Measurements from ENCODE around the gene JRKL. TPM values are rescaled to one million over a fixed set of nuclear protein-coding genes. Genes with fewer than 3 reads are reported as not detected.

Gene JRKL
- total and polyA plus RNA-seq, 2 of the 13 experiments (the other 11 are each of a cell fraction or from before 2014, with no cell fraction given) = 3.2 to 4.5 TPM

- no peak for TF ChIP-seq ZNF101 (CRISPR knock-in tag; IDR thresholded peaks at IDR 0.05; ENCODE audit: borderline replicate concordance, low read depth)
- no peak for TF ChIP-seq NR3C1 (CRISPR knock-in tag; IDR thresholded peaks at IDR 0.05)
- peak; percentile 92 for TF ChIP-seq RBFOX2 (IDR thresholded peaks at IDR 0.05; ENCODE audit: low read depth, low read length)
- 0 out of 2 replicates have a peak, but pooled peaks have one; percentile 31 for TF ChIP-seq ESRRA (CRISPR knock-in tag; IDR thresholded peaks at IDR 0.05; ENCODE audit: low read depth)
- no peak; the same call in 1 of the 2 replicates for TF ChIP-seq CREM (IDR thresholded peaks at IDR 0.05)
- no peak for TF ChIP-seq CREM (CRISPR knock-in tag; IDR thresholded peaks at IDR 0.05)
- no peak for TF ChIP-seq HNF4A (CRISPR knock-in tag; IDR thresholded peaks at IDR 0.05)
- no peak for TF ChIP-seq ZNF724P (CRISPR knock-in tag; IDR thresholded peaks at IDR 0.05; ENCODE audit: borderline replicate concordance)
- no peak for TF ChIP-seq TOPORS (CRISPR knock-in tag; IDR thresholded peaks at IDR 0.05)
- no peak for TF ChIP-seq IRF9 (CRISPR knock-in tag; IDR thresholded peaks at IDR 0.05; ENCODE audit: borderline replicate concordance)
- no peak for TF ChIP-seq ZNF333 (CRISPR knock-in tag; IDR thresholded peaks at IDR 0.05; ENCODE audit: borderline replicate concordance)
- no peak for TF ChIP-seq ZBTB34 (CRISPR knock-in tag; IDR thresholded peaks at IDR 0.05)
- peak; percentile 24; the same call in 1 of the 2 replicates for TF ChIP-seq GLI4 (CRISPR knock-in tag; IDR thresholded peaks at IDR 0.05; ENCODE audit: borderline replicate concordance)
- TF ChIP-seq ZNF18 (CRISPR knock-in tag; IDR thresholded peaks at IDR 0.05; ENCODE audit: insufficient replicate concordance) = peak; percentile 61
- peak; percentile 52; the same call in 1 of the 2 replicates for TF ChIP-seq TAF1 (CRISPR knock-in tag; IDR thresholded peaks at IDR 0.05)
- no peak for TF ChIP-seq ZNF207 (IDR thresholded peaks at IDR 0.05; ENCODE audit: borderline replicate concordance)
- peak; percentile 86; the same call in 1 of the 2 replicates for TF ChIP-seq ZC3H13 (CRISPR knock-in tag; IDR thresholded peaks at IDR 0.05)
- no peak for TF ChIP-seq PLRG1 (conservative IDR thresholded peaks at IDR 0.05)
- peak; percentile 44; the same call in 1 of the 2 replicates for TF ChIP-seq CAMTA2 (CRISPR knock-in tag; IDR thresholded peaks at IDR 0.05; ENCODE audit: borderline replicate concordance)
- TF ChIP-seq ZNF773 (CRISPR knock-in tag; IDR thresholded peaks at IDR 0.05; ENCODE audit: borderline replicate concordance) = no peak; the same call in 1 of the 2 replicates
- TF ChIP-seq ZNF704 (CRISPR knock-in tag; IDR thresholded peaks at IDR 0.05; ENCODE audit: borderline replicate concordance) = peak; percentile 17; the same call in 1 of the 2 replicates
- peak; percentile 41; the same call in 1 of the 2 replicates for TF ChIP-seq BORCS8-MEF2B (CRISPR knock-in tag; IDR thresholded peaks at IDR 0.05)
Measured at GRCh38 chr11:96389720-96390487, at the start of gene JRKL, which contains the start of gene CCDC82 (continued).

Measured in HepG2 (cell line).